Mesenchymal stem cell (in vitro differentiated cells and primary cell): ENCODE measurements around the gene SLC12A4.

Source experiments
- DNase-seq: peaks from one replicate; pipeline ENCODE4 v3.0.0-alpha.2; 2013
- H2AFZ ChIP-seq: one replicate; pipeline ENCODE4 v1.6.1; 2013; ENCODE audit warnings: low read depth, mild to moderate bottlenecking, control low read depth, inconsistent platforms, low read length, moderate library complexity
- H2AK5ac ChIP-seq: 2 replicates; pipeline ENCODE4 v1.6.1; 2013; ENCODE audit warnings: low read length, moderate library complexity, mild to moderate bottlenecking, inconsistent platforms; ENCODE audit not compliant: severe bottlenecking
- H2BK120ac ChIP-seq: one replicate; pipeline ENCODE4 v1.6.1; 2013; ENCODE audit warnings: low read depth, mild to moderate bottlenecking, inconsistent platforms, low read length, moderate library complexity
- H2BK12ac ChIP-seq, 2 experiments: one replicate each; pipeline ENCODE4 v1.6.1; 2013; ENCODE audit warnings: inconsistent platforms in 2 of 2, low read length in 2 of 2, mild to moderate bottlenecking in 2 of 2, moderate library complexity in 2 of 2, control low read depth in 1 of 2
- H2BK15ac ChIP-seq: one replicate; pipeline ENCODE4 v1.6.1; 2013; ENCODE audit warnings: mild to moderate bottlenecking, low read depth, inconsistent platforms; ENCODE audit not compliant: poor library complexity, severe bottlenecking
- H2BK5ac ChIP-seq: 2 replicates; pipeline ENCODE4 v1.6.1; 2013; ENCODE audit warnings: low read depth, mild to moderate bottlenecking, low read length, control low read depth, inconsistent platforms; ENCODE audit not compliant: poor library complexity, severe bottlenecking
- H3K14ac ChIP-seq, 2 experiments: one replicate each; pipeline ENCODE4 v1.6.1; 2013; ENCODE audit warnings: inconsistent platforms in 2 of 2, low read length in 2 of 2, control low read depth in 1 of 2, mild to moderate bottlenecking in 1 of 2, moderate library complexity in 1 of 2
- H3K18ac ChIP-seq, 2 experiments: one replicate each; pipeline ENCODE4 v1.6.1; 2013; ENCODE audit warnings: inconsistent platforms in 2 of 2, low read length in 2 of 2, control low read depth in 1 of 2, low read depth in 1 of 2, mild to moderate bottlenecking in 1 of 2
- H3K23ac ChIP-seq, 2 experiments: one replicate each; pipeline ENCODE4 v1.6.1; 2013; ENCODE audit warnings: inconsistent platforms in 2 of 2, low read length in 2 of 2, mild to moderate bottlenecking in 2 of 2, moderate library complexity in 2 of 2, control low read depth in 1 of 2
- H3K27ac ChIP-seq: 2 replicates; pipeline ENCODE4 v1.5.1; 2013; ENCODE audit warnings: mild to moderate bottlenecking, moderate library complexity, low read length, control low read depth, inconsistent platforms; ENCODE audit not compliant: poor library complexity, severe bottlenecking
- H3K27me3 ChIP-seq, 2 experiments: 2 replicates each; pipeline versions ENCODE4 v1.6.1 to v1.7.0; 2013; ENCODE audit warnings: low read length in 2 of 2, mild to moderate bottlenecking in 2 of 2, moderate library complexity in 2 of 2, control low read depth in 1 of 2, inconsistent platforms in 1 of 2; ENCODE audit not compliant: control insufficient read depth in 1 of 2, insufficient read depth in 1 of 2
- H3K36me3 ChIP-seq, 2 experiments: 2 replicates each; pipeline versions ENCODE4 v1.6.1 to v1.7.0; 2013; ENCODE audit warnings: low read length in 2 of 2, control low read depth in 1 of 2, inconsistent platforms in 1 of 2, low read depth in 1 of 2, mild to moderate bottlenecking in 1 of 2; ENCODE audit not compliant: insufficient read depth in 2 of 2, control insufficient read depth in 1 of 2
- H3K4ac ChIP-seq, 2 experiments: one replicate each; pipeline ENCODE4 v1.6.1; 2013; ENCODE audit warnings: inconsistent platforms in 2 of 2, low read length in 2 of 2, mild to moderate bottlenecking in 2 of 2, moderate library complexity in 2 of 2, control low read depth in 1 of 2, low read depth in 1 of 2
- H3K4me1 ChIP-seq: 2 replicates; pipeline ENCODE4 v1.6.1; 2013; ENCODE audit warnings: low read depth, low read length, control low read depth; ENCODE audit not compliant: control insufficient read depth, insufficient read depth
- H3K4me2 ChIP-seq: 2 replicates; pipeline ENCODE4 v1.6.1; 2013; ENCODE audit warnings: low read length, mild to moderate bottlenecking, inconsistent platforms; ENCODE audit not compliant: poor library complexity, severe bottlenecking
- H3K4me3 ChIP-seq, 2 experiments: 2 replicates each; pipeline versions ENCODE4 v1.5.1 to v1.7.0; 2013; ENCODE audit warnings: low read length in 2 of 2, mild to moderate bottlenecking in 2 of 2, control low read depth in 1 of 2, low read depth in 1 of 2; ENCODE audit not compliant: insufficient read depth in 1 of 2
- H3K79me1 ChIP-seq: replicated peaks from 2 replicates; pipeline ENCODE4 v1.6.1; 2013; ENCODE audit warnings: mild to moderate bottlenecking, control low read depth, low read length, inconsistent platforms; ENCODE audit not compliant: poor library complexity, severe bottlenecking
- H3K9ac ChIP-seq: 2 replicates; pipeline ENCODE4 v1.7.0; 2013; ENCODE audit warnings: mild to moderate bottlenecking, low read length, moderate library complexity
- H3K9me3 ChIP-seq: 2 replicates; pipeline ENCODE4 v1.7.0; 2013; ENCODE audit warnings: mild to moderate bottlenecking, low read length; ENCODE audit not compliant: control insufficient read depth
- H4K8ac ChIP-seq: one replicate; pipeline ENCODE4 v1.6.1; 2013; ENCODE audit warnings: inconsistent platforms, mild to moderate bottlenecking, low read length, moderate library complexity
- H4K91ac ChIP-seq: one replicate; pipeline ENCODE4 v1.6.1; 2013; ENCODE audit warnings: mild to moderate bottlenecking, low read length, inconsistent platforms
- WGBS: methylation state at CpG from one replicate; pipeline ENCODE4 v1.1.7; 2013; ENCODE audit warnings: mixed read lengths; 5-methylcytosine and 5-hydroxymethylcytosine counted together

Gene SLC12A4

GRCh38 chr16:67987460-67988160 is 19.2 kb upstream of the SLC12A4 start:
- WGBS = 79% methylated on average over 11 of the region's 11 CpGs
- no peak overlapping the region for H3K4me3 ChIP-seq
- no peak overlapping the region for H2BK12ac ChIP-seq
- peak; percentile 51 for DNase-seq
- H2BK5ac ChIP-seq = no peak overlapping the region
- H3K4ac ChIP-seq = no peak overlapping the region
- no peak overlapping the region for H2BK15ac ChIP-seq
- no peaks in the 10 kb centered on the region for H3K9me3 ChIP-seq
- H3K18ac ChIP-seq = no peak overlapping the region
- no peak overlapping the region for H3K27ac ChIP-seq
- no peaks in the 10 kb centered on the region for H3K36me3 ChIP-seq
- peaks cover 1% of the 10 kb centered on the region for H3K4me1 ChIP-seq
- H2BK120ac ChIP-seq = no peak overlapping the region
- no peak overlapping the region for H4K91ac ChIP-seq
- H3K4me2 ChIP-seq = no peak overlapping the region
- H3K27me3 ChIP-seq = peaks cover 0 to 16% of the 10 kb centered on the region in 2 experiments
- H2AK5ac ChIP-seq = no peak overlapping the region
- no peak overlapping the region for H3K23ac ChIP-seq
- H3K14ac ChIP-seq = no peak overlapping the region
- no peaks in the 10 kb centered on the region for H3K79me1 ChIP-seq
- H3K9ac ChIP-seq = no peak overlapping the region
- H2AFZ ChIP-seq = no peak overlapping the region
- H4K8ac ChIP-seq = no peak overlapping the region

GRCh38 chr16:67986949-67987348 is 18.5 kb upstream of the SLC12A4 start:
- Histone ChIP-seq H3K4ac (no peak overlapping the region), H3K9ac (no peak overlapping the region), H4K91ac (no peak overlapping the region), H3K27ac (no peak overlapping the region), H3K4me1 (peaks cover 1% of the 10 kb centered on the region), H3K4me3 (no peak overlapping the region), H2AFZ (no peak overlapping the region), H3K4me2 (no peak overlapping the region), H3K23ac (no peak overlapping the region), H3K9me3 (no peaks in the 10 kb centered on the region), H3K14ac (no peak overlapping the region), H3K36me3 (no peaks in the 10 kb centered on the region), H2BK15ac (no peak overlapping the region), H2AK5ac (no peak overlapping the region), H3K18ac (no peak overlapping the region), H2BK120ac (no peak overlapping the region), H3K27me3 (peaks cover 0 to 10% of the 10 kb centered on the region in 2 experiments), H2BK5ac (no peak overlapping the region), H4K8ac (no peak overlapping the region), H3K79me1 (no peaks in the 10 kb centered on the region), H2BK12ac (no peak overlapping the region)
- no peak for DNase-seq
- 85% methylated on average over 5 of the region's 5 CpGs for WGBS

- Histone ChIP-seq H3K4me1 (peaks cover 1% of the 10 kb centered on the region), H3K79me1 (no peaks in the 10 kb centered on the region), H3K27ac (no peak overlapping the region), H3K9ac (no peak overlapping the region), H2BK12ac (no peak overlapping the region), H2BK120ac (no peak overlapping the region), H4K8ac (no peak overlapping the region), H3K4ac (no peak overlapping the region), H3K23ac (no peak overlapping the region), H2BK15ac (no peak overlapping the region), H3K9me3 (no peaks in the 10 kb centered on the region), H3K27me3 (peaks cover 16 to 28% of the 10 kb centered on the region in 2 experiments), H3K36me3 (no peaks in the 10 kb centered on the region), H2BK5ac (no peak overlapping the region), H3K18ac (no peak overlapping the region), H4K91ac (no peak overlapping the region), H3K4me3 (no peak overlapping the region), H2AFZ (no peak overlapping the region), H3K14ac (no peak overlapping the region), H2AK5ac (no peak overlapping the region), H3K4me2 (no peak overlapping the region)
- WGBS = 94% methylated on average over 38 of the region's 49 CpGs
- DNase-seq = no peak
These were observed 13.7 kb upstream of the SLC12A4 start for GRCh38 chr16:67982011-67982696.

- Histone ChIP-seq H3K27ac (no peak within 1 kb of the TSS), H3K9ac (no peak within 1 kb of the TSS), H3K14ac (no peak within 1 kb of the TSS), H3K36me3 (no peaks in the 10 kb centered on the region), H2BK5ac (no peak within 1 kb of the TSS), H3K4me2 (no peak within 1 kb of the TSS), H2BK15ac (no peak within 1 kb of the TSS), H3K4me1 (peaks cover 1% of the 10 kb centered on the region), H2AK5ac (no peak within 1 kb of the TSS), H3K18ac (no peak within 1 kb of the TSS), H2BK12ac (no peak within 1 kb of the TSS), H3K27me3 (peaks cover 32 to 47% of the 10 kb centered on the region in 2 experiments), H3K23ac (no peak within 1 kb of the TSS), H4K91ac (no peak within 1 kb of the TSS), H2AFZ (no peak within 1 kb of the TSS), H3K4ac (no peak within 1 kb of the TSS), H4K8ac (no peak within 1 kb of the TSS), H3K4me3 (no peak within 1 kb of the TSS), H3K79me1 (no peaks in the 10 kb centered on the region), H3K9me3 (no peaks in the 10 kb centered on the region), H2BK120ac (no peak within 1 kb of the TSS)
- no peak for DNase-seq
- WGBS = 66% methylated on average over 53 of the region's 62 CpGs
These were observed 11.7 kb upstream of the SLC12A4 start, which contains the start of gene DPEP3 for GRCh38 chr16:67979955-67980678. Gene DPEP3 (minus strand): TSS chr16:67980499. CDS start chr16:67980380, 119 bp downstream.
